ENCODE measurements around the gene CRMP1. TPM values are rescaled to one million over a fixed set of nuclear protein-coding genes. Genes with fewer than 3 reads are reported as not detected.

Gene CRMP1
- total RNA-seq, 6 experiments from 2014 or later, result 0.09 to 0.31 (median 0.10) TPM; not detected in 3

- no peak overlapping the region for H3K27ac ChIP-seq
- DNase-seq (peak in 1 of 3 donors; percentile 9), ATAC-seq (no peak)
- no peaks in the 10 kb centered on the region for H3K4me1 ChIP-seq
- intact Hi-C loops (cut with DNase I), result no loop called here
- H3K27me3 ChIP-seq, result no peaks in the 10 kb centered on the region
- no peaks in the 10 kb centered on the region for H3K36me3 ChIP-seq
- TF ChIP-seq CTCF (IDR thresholded peaks at IDR 0.05) (no peak), POLR2A (IDR thresholded peaks at IDR 0.05) (no peak)
- no peak overlapping the region for H3K4me3 ChIP-seq
- H3K9me3 ChIP-seq, result no peaks in the 10 kb centered on the region
- WGBS (ENCODE audit: insufficient coverage, low coverage, low lambda C conversion rate, missing lambda C conversion rate), result 71% methylated on average over 3 of the region's 13 CpGs
Measured at GRCh38 chr4:5793514-5793913, 99.4 kb downstream of the CRMP1 start.

GRCh38 chr4:5791654-5792053 lies 101.2 kb downstream of the CRMP1 start:
- DNase-seq (peak in 1 of 3 donors; percentile 8), ATAC-seq (no peak)
- H3K36me3 ChIP-seq, result no peaks in the 10 kb centered on the region
- no peak for TF ChIP-seq CTCF (IDR thresholded peaks at IDR 0.05)
- no peak for TF ChIP-seq POLR2A (IDR thresholded peaks at IDR 0.05)
- H3K27me3 ChIP-seq, result no peaks in the 10 kb centered on the region
- no peak overlapping the region for H3K4me3 ChIP-seq
- no peak overlapping the region for H3K27ac ChIP-seq
- WGBS (ENCODE audit: insufficient coverage, low coverage, low lambda C conversion rate, missing lambda C conversion rate), result no CpG with 5 or more reads among the region's 3 CpGs
- intact Hi-C loops (cut with DNase I), result no loop called here
- no peaks in the 10 kb centered on the region for H3K4me1 ChIP-seq
- no peaks in the 10 kb centered on the region for H3K9me3 ChIP-seq

GRCh38 chr4:5790546-5790857 lies 102.4 kb downstream of the CRMP1 start:
- intact Hi-C loops (cut with DNase I), result no loop called here
- DNase-seq (no peak), ATAC-seq (no peak)
- Histone ChIP-seq H3K4me1 (no peaks in the 10 kb centered on the region), H3K36me3 (no peaks in the 10 kb centered on the region), H3K4me3 (no peak overlapping the region), H3K27me3 (no peaks in the 10 kb centered on the region), H3K9me3 (no peaks in the 10 kb centered on the region), H3K27ac (no peak overlapping the region)
- WGBS (ENCODE audit: insufficient coverage, low coverage, low lambda C conversion rate, missing lambda C conversion rate), result 0% methylated on average over 1 of the region's 1 CpG
- no peak for TF ChIP-seq POLR2A (IDR thresholded peaks at IDR 0.05)

- intact Hi-C loops (cut with DNase I), result no loop called here
- peak in 1 of 3 donors; percentile 3 for DNase-seq
- 46% methylated on average over 3 of the region's 5 CpGs for WGBS (ENCODE audit: insufficient coverage, low coverage, low lambda C conversion rate, missing lambda C conversion rate)
- Histone ChIP-seq H3K27ac (no peak overlapping the region), H3K27me3 (no peaks in the 10 kb centered on the region), H3K36me3 (no peaks in the 10 kb centered on the region), H3K4me3 (no peak overlapping the region), H3K4me1 (no peaks in the 10 kb centered on the region), H3K9me3 (no peaks in the 10 kb centered on the region)
- TF ChIP-seq POLR2A (IDR thresholded peaks at IDR 0.05) (no peak), CTCF (IDR thresholded peaks at IDR 0.05) (no peak)
- ATAC-seq, result no peak
Measured at GRCh38 chr4:5789141-5789540, 103.7 kb downstream of the CRMP1 start.

- H3K27ac ChIP-seq, result no peak overlapping the region
- no peak overlapping the region for H3K4me3 ChIP-seq
- no peak for TF ChIP-seq CTCF (IDR thresholded peaks at IDR 0.05)
- TF ChIP-seq POLR2A (IDR thresholded peaks at IDR 0.05), result no peak
- intact Hi-C loops (cut with DNase I), result no loop called here
- DNase-seq (peak in 1 of 3 donors; percentile 2), ATAC-seq (no peak)
- 61% methylated on average over 2 of the region's 2 CpGs for WGBS (ENCODE audit: insufficient coverage, low coverage, low lambda C conversion rate, missing lambda C conversion rate)
- no peaks in the 10 kb centered on the region for H3K27me3 ChIP-seq
- no peaks in the 10 kb centered on the region for H3K4me1 ChIP-seq
- H3K9me3 ChIP-seq, result no peaks in the 10 kb centered on the region
- H3K36me3 ChIP-seq, result no peaks in the 10 kb centered on the region
Measured at GRCh38 chr4:5788144-5788543, 104.7 kb downstream of the CRMP1 start.
